Neural cell (in vitro differentiated cells): Measurements from ENCODE around the gene DPP10. TPM values are rescaled to one million over a fixed set of nuclear protein-coding genes. Genes with fewer than 3 reads are reported as not detected.

Experiments used
- H2AFZ ChIP-seq: fragments of 200-600, 300-800 bp; sonication (generic), shearing (Covaris generic); 2 replicates; pipeline ENCODE4 v1.6.0; 2014; ENCODE audit warnings: low read depth, mild to moderate bottlenecking, antibody characterized with exemption, low read length, moderate library complexity
- H3F3A ChIP-seq: fragments of 200-600 bp; shearing (Covaris generic); 2 replicates; pipeline ENCODE4 v1.6.1; 2016; ENCODE audit warnings: mild to moderate bottlenecking, moderate library complexity, mixed read lengths, antibody characterized with exemption, low read length; ENCODE audit not compliant: insufficient read depth, poor library complexity, severe bottlenecking
- H3K27ac ChIP-seq: fragments of 200-600, 300-800 bp; sonication (generic), shearing (Covaris generic); 2 replicates; pipeline ENCODE4 v1.5.1; 2014; ENCODE audit warnings: mild to moderate bottlenecking, low read length, moderate library complexity
- H3K27me3 ChIP-seq: fragments of 300-800, 200-600 bp; sonication (generic), shearing (Covaris generic); 2 replicates; pipeline ENCODE4 v1.6.0; 2014; ENCODE audit warnings: mild to moderate bottlenecking, low read depth, low read length, moderate library complexity; ENCODE audit not compliant: insufficient read depth
- H3K36me3 ChIP-seq: fragments of 300-800, 200-600 bp; sonication (generic), shearing (Covaris generic); 2 replicates; pipeline ENCODE4 v1.5.1; 2014; ENCODE audit warnings: mild to moderate bottlenecking, antibody characterized with exemption, low read length, moderate library complexity; ENCODE audit not compliant: insufficient read depth
- H3K4me2 ChIP-seq: fragments of 300-800, 200-600 bp; sonication (generic), shearing (Covaris generic); 2 replicates; pipeline ENCODE4 v1.6.0; 2014; ENCODE audit warnings: mild to moderate bottlenecking, low read length
- H3K4me3 ChIP-seq: fragments of 300-800, 200-600 bp; sonication (generic), shearing (Covaris generic); 2 replicates; pipeline ENCODE4 v1.5.1; 2014; ENCODE audit warnings: mild to moderate bottlenecking, low read length, moderate library complexity
- H3K79me2 ChIP-seq: fragments of 200-600 bp; shearing (Covaris generic); replicated peaks from 2 replicates; pipeline ENCODE4 v1.6.0; 2014; ENCODE audit warnings: mild to moderate bottlenecking, low read length, moderate library complexity; ENCODE audit not compliant: insufficient read depth
- H3K9ac ChIP-seq: fragments of 300-800, 200-600 bp; sonication (generic), shearing (Covaris generic); 2 replicates; pipeline ENCODE4 v1.6.1; 2016; ENCODE audit warnings: mild to moderate bottlenecking, low read length, mixed read lengths
- H3K9me2 ChIP-seq: fragments of 200-600 bp; shearing (Covaris generic); 2 replicates; pipeline ENCODE4 v1.6.1; 2016; ENCODE audit warnings: mild to moderate bottlenecking, low read length, mixed read lengths; ENCODE audit not compliant: insufficient read depth
- H3K9me3 ChIP-seq: fragments of 200-600, 300-800 bp; sonication (generic), shearing (Covaris generic); 2 replicates; pipeline ENCODE4 v1.6.1; 2016; ENCODE audit warnings: mild to moderate bottlenecking, mixed run types, low read length, moderate library complexity, mixed read lengths
- H4K20me1 ChIP-seq: fragments of 200-600 bp; shearing (Covaris generic); 2 replicates; pipeline ENCODE4 v1.6.1; 2016; ENCODE audit warnings: mild to moderate bottlenecking, mixed run types; ENCODE audit not compliant: insufficient read depth
- EP300 ChIP-seq: fragments of 450-650 bp; conservative IDR thresholded peaks from 2 replicates; pipeline ENCODE4 v1.6.1; 2014; ENCODE audit warnings: antibody characterized with exemption, mild to moderate bottlenecking, moderate library complexity; ENCODE audit not compliant: poor library complexity, severe bottlenecking
- EZH2 ChIP-seq: fragments of 200-600, 300-800 bp; shearing (Covaris generic), sonication (generic); IDR thresholded peaks from 2 replicates; pipeline ENCODE4 v1.6.1; 2014; ENCODE audit warnings: antibody characterized with exemption, low read length, borderline replicate concordance, mild to moderate bottlenecking; ENCODE audit not compliant: insufficient read depth, poor library complexity, severe bottlenecking
- MXI1 ChIP-seq: fragments of 450-650 bp; conservative IDR thresholded peaks from 2 replicates; pipeline ENCODE4 v1.6.1; 2014; ENCODE audit warnings: antibody characterized with exemption, mild to moderate bottlenecking; ENCODE audit not compliant: poor library complexity, severe bottlenecking
- POLR2AphosphoS5 ChIP-seq: IDR thresholded peaks from 2 replicates; pipeline ENCODE4 v1.6.1; 2012
- RAD21 ChIP-seq: fragments of 450-650 bp; conservative IDR thresholded peaks from 2 replicates; pipeline ENCODE4 v1.6.1; 2014; ENCODE audit warnings: antibody characterized with exemption, mild to moderate bottlenecking, moderate library complexity
- REST ChIP-seq: IDR thresholded peaks from 2 replicates; pipeline ENCODE4 v1.6.1; 2012; ENCODE audit warnings: borderline replicate concordance
- SMC3 ChIP-seq: fragments of 450-650 bp; conservative IDR thresholded peaks from 2 replicates; pipeline ENCODE4 v1.6.1; 2014; ENCODE audit warnings: antibody characterized with exemption, mild to moderate bottlenecking, moderate library complexity; ENCODE audit not compliant: poor library complexity
- TAF1 ChIP-seq: IDR thresholded peaks from 2 replicates; pipeline ENCODE4 v1.6.1; 2012; ENCODE audit warnings: low read depth
- polyA plus RNA-seq: library from polyadenylated mRNA; depleted of rRNA; stranded (reverse); fragments of >200 nt; gene quantifications from 2 replicates; pipeline ENCODE4 v1.2.3, GENCODE V29; 2014
- TF ChIP-seq, protein P1 (sequence below): fragments of 450-650 bp; IDR thresholded peaks from 2 replicates; pipeline ENCODE4 v1.5.1; 2014; ENCODE audit warnings: antibody characterized with exemption, mild to moderate bottlenecking, moderate library complexity; ENCODE audit not compliant: poor library complexity, severe bottlenecking

The DPP10 gene
- polyA plus RNA-seq, 1 donor from 2014 or later, result 13.9 TPM

- Histone ChIP-seq H3K9me3 (no peaks in the 10 kb centered on the region), H3K79me2 (no peaks in the 10 kb centered on the region), H2AFZ (no peak overlapping the region), H3K36me3 (no peaks in the 10 kb centered on the region), H3K9ac (no peak overlapping the region), H4K20me1 (no peaks in the 10 kb centered on the region), H3K4me2 (no peak overlapping the region), H3K27ac (no peak overlapping the region), H3K9me2 (no peaks in the 10 kb centered on the region), H3K4me3 (no peak overlapping the region), H3F3A (no peaks in the 10 kb centered on the region), H3K27me3 (no peaks in the 10 kb centered on the region)
- no peak for TF ChIP-seq SMC3
- TF ChIP-seq POLR2AphosphoS5, result no peak
- TF ChIP-seq TAF1, result no peak
- no peak for TF ChIP-seq RAD21
- no peak for TF ChIP-seq REST
- no peak for TF ChIP-seq EZH2
- TF ChIP-seq MXI1, result no peak
- TF ChIP-seq, protein P1, sequence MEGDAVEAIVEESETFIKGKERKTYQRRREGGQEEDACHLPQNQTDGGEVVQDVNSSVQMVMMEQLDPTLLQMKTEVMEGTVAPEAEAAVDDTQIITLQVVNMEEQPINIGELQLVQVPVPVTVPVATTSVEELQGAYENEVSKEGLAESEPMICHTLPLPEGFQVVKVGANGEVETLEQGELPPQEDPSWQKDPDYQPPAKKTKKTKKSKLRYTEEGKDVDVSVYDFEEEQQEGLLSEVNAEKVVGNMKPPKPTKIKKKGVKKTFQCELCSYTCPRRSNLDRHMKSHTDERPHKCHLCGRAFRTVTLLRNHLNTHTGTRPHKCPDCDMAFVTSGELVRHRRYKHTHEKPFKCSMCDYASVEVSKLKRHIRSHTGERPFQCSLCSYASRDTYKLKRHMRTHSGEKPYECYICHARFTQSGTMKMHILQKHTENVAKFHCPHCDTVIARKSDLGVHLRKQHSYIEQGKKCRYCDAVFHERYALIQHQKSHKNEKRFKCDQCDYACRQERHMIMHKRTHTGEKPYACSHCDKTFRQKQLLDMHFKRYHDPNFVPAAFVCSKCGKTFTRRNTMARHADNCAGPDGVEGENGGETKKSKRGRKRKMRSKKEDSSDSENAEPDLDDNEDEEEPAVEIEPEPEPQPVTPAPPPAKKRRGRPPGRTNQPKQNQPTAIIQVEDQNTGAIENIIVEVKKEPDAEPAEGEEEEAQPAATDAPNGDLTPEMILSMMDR, result no peak
- TF ChIP-seq EP300, result no peak
These were observed 1390.8 kb downstream of the DPP10 start for GRCh38 chr2:115833196-115833595.

- H3K27ac ChIP-seq, result no peak overlapping the region
- no peaks in the 10 kb centered on the region for H3F3A ChIP-seq
- H4K20me1 ChIP-seq, result no peaks in the 10 kb centered on the region
- H3K9me3 ChIP-seq, result no peaks in the 10 kb centered on the region
- H3K36me3 ChIP-seq, result no peaks in the 10 kb centered on the region
- no peak for TF ChIP-seq EZH2
- no peak for TF ChIP-seq SMC3
- no peak for TF ChIP-seq MXI1
- TF ChIP-seq, protein P1, result no peak
- TF ChIP-seq EP300, result no peak
- no peak for TF ChIP-seq REST
- no peak for TF ChIP-seq RAD21
- no peak for TF ChIP-seq TAF1
- no peak for TF ChIP-seq POLR2AphosphoS5
- no peak overlapping the region for H3K4me3 ChIP-seq
- H3K27me3 ChIP-seq, result no peaks in the 10 kb centered on the region
- H3K9me2 ChIP-seq, result no peaks in the 10 kb centered on the region
- H3K9ac ChIP-seq, result no peak overlapping the region
- no peaks in the 10 kb centered on the region for H3K79me2 ChIP-seq
- no peak overlapping the region for H3K4me2 ChIP-seq
- H2AFZ ChIP-seq, result no peak overlapping the region
These were observed 1396.1 kb downstream of the DPP10 start for GRCh38 chr2:115838539-115838938.
